ENCODE data around the gene BAIAP2. TPM values are rescaled to one million over a fixed set of nuclear protein-coding genes. Genes with fewer than 3 reads are reported as not detected.

The BAIAP2 gene
- total and polyA plus RNA-seq, 2 donors (not counting 3 experiments of a cell fraction or from before 2014, with no cell fraction given), result 12.3 to 18.6 TPM

DNA sequence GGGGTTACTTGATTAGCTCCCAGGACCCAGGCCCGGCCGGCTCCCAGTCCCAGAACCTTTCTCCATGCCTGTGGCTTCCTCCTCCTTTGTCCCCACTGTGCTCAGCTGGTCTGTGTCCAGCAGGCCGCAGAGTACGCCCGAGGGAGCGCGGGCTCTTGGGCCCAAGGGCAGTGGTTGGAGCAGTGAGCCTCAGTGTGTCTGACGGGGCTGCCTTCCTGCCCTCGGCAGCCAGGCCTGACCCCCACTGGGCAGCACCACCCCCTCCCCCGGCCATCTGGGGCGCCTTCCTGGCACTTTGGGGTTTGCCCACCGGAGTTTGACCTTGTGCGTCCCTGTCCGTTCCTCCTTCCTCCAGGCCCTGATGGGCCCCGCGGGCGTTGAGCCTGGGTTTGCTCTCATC lies 67.9 kb downstream of the BAIAP2 start:
- no peaks in the 10 kb centered on the region for H3K4me1 ChIP-seq (ENCODE audit: control insufficient read depth, extremely low read depth, insufficient read depth, low read length)
- dilution Hi-C loops (cut with MboI; ENCODE audit: extremely low pct_ligation_motif_present, low sequenced_read_pairs) (no loop called here), intact Hi-C loops (cut with micrococcal nuclease) (no loop called here)
- no peaks in the 10 kb centered on the region for H3K9me1 ChIP-seq (replicated peaks; ENCODE audit: control insufficient read depth, extremely low read depth, insufficient read depth, low read length)
- H3K9me3 ChIP-seq (replicated peaks; ENCODE audit: control insufficient read depth, insufficient read depth, low read length), result no peaks in the 10 kb centered on the region
- FAIRE-seq, result no peak
- POLR2A ChIA-PET, result interaction anchor here (0.7 kb wide), 1 partner anchor 129 kb away, joined by 4 read pairs; no protein-coding TSS in a partner anchor
- H3K79me2 ChIP-seq (ENCODE audit: control insufficient read depth, insufficient read depth, low read length), result no peaks in the 10 kb centered on the region
- no peaks in the 10 kb centered on the region for H3K27me3 ChIP-seq (ENCODE audit: control insufficient read depth in 2 of 2, insufficient read depth in 2 of 2, low read length in 2 of 2)
- TF ChIP-seq, protein P1, sequence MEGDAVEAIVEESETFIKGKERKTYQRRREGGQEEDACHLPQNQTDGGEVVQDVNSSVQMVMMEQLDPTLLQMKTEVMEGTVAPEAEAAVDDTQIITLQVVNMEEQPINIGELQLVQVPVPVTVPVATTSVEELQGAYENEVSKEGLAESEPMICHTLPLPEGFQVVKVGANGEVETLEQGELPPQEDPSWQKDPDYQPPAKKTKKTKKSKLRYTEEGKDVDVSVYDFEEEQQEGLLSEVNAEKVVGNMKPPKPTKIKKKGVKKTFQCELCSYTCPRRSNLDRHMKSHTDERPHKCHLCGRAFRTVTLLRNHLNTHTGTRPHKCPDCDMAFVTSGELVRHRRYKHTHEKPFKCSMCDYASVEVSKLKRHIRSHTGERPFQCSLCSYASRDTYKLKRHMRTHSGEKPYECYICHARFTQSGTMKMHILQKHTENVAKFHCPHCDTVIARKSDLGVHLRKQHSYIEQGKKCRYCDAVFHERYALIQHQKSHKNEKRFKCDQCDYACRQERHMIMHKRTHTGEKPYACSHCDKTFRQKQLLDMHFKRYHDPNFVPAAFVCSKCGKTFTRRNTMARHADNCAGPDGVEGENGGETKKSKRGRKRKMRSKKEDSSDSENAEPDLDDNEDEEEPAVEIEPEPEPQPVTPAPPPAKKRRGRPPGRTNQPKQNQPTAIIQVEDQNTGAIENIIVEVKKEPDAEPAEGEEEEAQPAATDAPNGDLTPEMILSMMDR (IDR thresholded peaks at IDR 0.05; ENCODE audit: extremely low read depth in 1 of 2, insufficient read depth in 1 of 2, low read depth in 1 of 2, low read length in 2 of 2), result no peak
- TF ChIP-seq POLR2AphosphoS5 (IDR thresholded peaks at IDR 0.05; ENCODE audit: insufficient read depth, low read depth, low read length) (no peak), JUN (IDR thresholded peaks at IDR 0.05; ENCODE audit: borderline replicate concordance, insufficient read depth, insufficient read length, low read depth) (no peak), FOS (IDR thresholded peaks at IDR 0.05; ENCODE audit: borderline replicate concordance, insufficient read depth, low read length) (no peak)
- no peak overlapping the region for H3K4me2 ChIP-seq (ENCODE audit: insufficient read depth, low read length)
- H4K20me1 ChIP-seq (replicated peaks; ENCODE audit: control insufficient read depth, extremely low read depth, insufficient read depth, low read length), result no peaks in the 10 kb centered on the region
- H3K9ac ChIP-seq (replicated peaks; ENCODE audit: extremely low read depth, insufficient read depth, low read length), result no peak overlapping the region
- no peak overlapping the region for H3K27ac ChIP-seq (ENCODE audit: insufficient read depth, low read depth, low read length)
- DNase-seq (ENCODE audit: low read depth, low spot score), result no peak
- no peaks in the 10 kb centered on the region for H3K36me3 ChIP-seq (ENCODE audit: control insufficient read depth in 2 of 2, extremely low read depth in 1 of 2, insufficient read depth in 2 of 2, low read length in 2 of 2)
- H2AFZ ChIP-seq (ENCODE audit: low read depth, low read length), result no peak overlapping the region
- H3K4me3 ChIP-seq (replicated peaks in 1 of 3; ENCODE audit: insufficient read depth in 1 of 3, low read depth in 1 of 3, low read length in 3 of 3), result no peak overlapping the region
- CTCF ChIA-PET, result interaction anchor here (0.6 to 3.5 kb wide), 4 partner anchors 24 to 115 kb away, joined by 3 to 62 read pairs (median 36); no protein-coding TSS in a partner anchor
- no TSS peak for BruUV-seq (replicated peaks)

DNA sequence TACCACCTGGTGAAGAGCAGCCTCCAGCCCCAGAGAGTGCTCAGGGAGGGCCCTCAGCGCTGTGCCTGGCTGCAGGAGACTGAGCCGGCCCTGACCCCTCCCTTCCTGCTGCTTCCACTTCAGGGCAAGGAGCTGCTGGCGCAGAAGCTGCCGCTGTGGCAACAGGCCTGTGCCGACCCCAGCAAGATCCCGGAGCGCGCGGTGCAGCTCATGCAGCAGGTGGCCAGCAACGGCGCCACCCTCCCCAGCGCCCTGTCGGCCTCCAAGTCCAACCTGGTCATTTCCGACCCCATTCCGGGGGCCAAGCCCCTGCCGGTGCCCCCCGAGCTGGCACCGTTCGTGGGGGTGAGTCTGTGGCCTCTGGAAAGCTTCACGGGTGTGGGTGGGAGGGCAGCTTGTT lies 68.4 kb downstream of the BAIAP2 start:
- Histone ChIP-seq H3K9me3 (replicated peaks; ENCODE audit: control insufficient read depth, insufficient read depth, low read length) (no peaks in the 10 kb centered on the region), H3K27me3 (ENCODE audit: control insufficient read depth in 2 of 2, insufficient read depth in 2 of 2, low read length in 2 of 2) (no peaks in the 10 kb centered on the region), H3K27ac (ENCODE audit: insufficient read depth, low read depth, low read length) (no peak overlapping the region), H3K79me2 (ENCODE audit: control insufficient read depth, insufficient read depth, low read length) (no peaks in the 10 kb centered on the region), H2AFZ (ENCODE audit: low read depth, low read length) (no peak overlapping the region), H3K4me2 (ENCODE audit: insufficient read depth, low read length) (no peak overlapping the region), H3K36me3 (ENCODE audit: control insufficient read depth in 2 of 2, extremely low read depth in 1 of 2, insufficient read depth in 2 of 2, low read length in 2 of 2) (no peaks in the 10 kb centered on the region), H3K4me1 (ENCODE audit: control insufficient read depth, extremely low read depth, insufficient read depth, low read length) (no peaks in the 10 kb centered on the region), H3K4me3 (replicated peaks in 1 of 3; ENCODE audit: insufficient read depth in 1 of 3, low read depth in 1 of 3, low read length in 3 of 3) (no peak overlapping the region), H3K9ac (replicated peaks; ENCODE audit: extremely low read depth, insufficient read depth, low read length) (no peak overlapping the region), H3K9me1 (replicated peaks; ENCODE audit: control insufficient read depth, extremely low read depth, insufficient read depth, low read length) (no peaks in the 10 kb centered on the region), H4K20me1 (replicated peaks; ENCODE audit: control insufficient read depth, extremely low read depth, insufficient read depth, low read length) (no peaks in the 10 kb centered on the region)
- CTCF ChIA-PET, result interaction anchor here (1.2 to 3.5 kb wide), 4 partner anchors 12 to 115 kb away, joined by 4 to 62 read pairs (median 34); partner anchors contain the start of gene CHMP6
- intact Hi-C loops (cut with micrococcal nuclease), result no loop called here
- dilution Hi-C loops (cut with MboI; ENCODE audit: extremely low pct_ligation_motif_present, low sequenced_read_pairs), result no loop called here
- DNase-seq (ENCODE audit: low read depth, low spot score) (no peak), FAIRE-seq (no peak)
- POLR2A ChIA-PET, result interaction anchor here (0.7 kb wide), 1 partner anchor 128 kb away, joined by 4 read pairs; no protein-coding TSS in a partner anchor
- no peak for TF ChIP-seq JUN (IDR thresholded peaks at IDR 0.05; ENCODE audit: borderline replicate concordance, insufficient read depth, insufficient read length, low read depth)
- no peak for TF ChIP-seq MYC (IDR thresholded peaks at IDR 0.05; ENCODE audit: low read depth, low read length)
- no peak for TF ChIP-seq GATA2 (IDR thresholded peaks at IDR 0.05; ENCODE audit: insufficient read depth, insufficient read length, low read depth, low read length)
- TF ChIP-seq FOS (IDR thresholded peaks at IDR 0.05; ENCODE audit: borderline replicate concordance, insufficient read depth, low read length), result no peak
- TF ChIP-seq, protein P1 (IDR thresholded peaks at IDR 0.05; ENCODE audit: extremely low read depth in 1 of 2, insufficient read depth in 1 of 2, low read depth in 1 of 2, low read length in 2 of 2), result no peak
- no peak for TF ChIP-seq POLR2A (IDR thresholded peaks at IDR 0.05; ENCODE audit: low read depth, low read length)
- TF ChIP-seq, protein P2, sequence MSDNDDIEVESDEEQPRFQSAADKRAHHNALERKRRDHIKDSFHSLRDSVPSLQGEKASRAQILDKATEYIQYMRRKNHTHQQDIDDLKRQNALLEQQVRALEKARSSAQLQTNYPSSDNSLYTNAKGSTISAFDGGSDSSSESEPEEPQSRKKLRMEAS (IDR thresholded peaks at IDR 0.05; ENCODE audit: insufficient read depth, insufficient read length), result no peak
- TF ChIP-seq POLR2AphosphoS5 (IDR thresholded peaks at IDR 0.05; ENCODE audit: insufficient read depth, low read depth, low read length), result no peak
- no TSS peak for BruUV-seq (replicated peaks)

Measured in endothelial cell of umbilical vein (primary cell).